Measurements from ENCODE around the gene NFYC.

The NFYC gene

GRCh38 chr1:40792036-40792435 is 100.5 kb downstream of the NFYC start:
- TF ChIP-seq, protein P1, sequence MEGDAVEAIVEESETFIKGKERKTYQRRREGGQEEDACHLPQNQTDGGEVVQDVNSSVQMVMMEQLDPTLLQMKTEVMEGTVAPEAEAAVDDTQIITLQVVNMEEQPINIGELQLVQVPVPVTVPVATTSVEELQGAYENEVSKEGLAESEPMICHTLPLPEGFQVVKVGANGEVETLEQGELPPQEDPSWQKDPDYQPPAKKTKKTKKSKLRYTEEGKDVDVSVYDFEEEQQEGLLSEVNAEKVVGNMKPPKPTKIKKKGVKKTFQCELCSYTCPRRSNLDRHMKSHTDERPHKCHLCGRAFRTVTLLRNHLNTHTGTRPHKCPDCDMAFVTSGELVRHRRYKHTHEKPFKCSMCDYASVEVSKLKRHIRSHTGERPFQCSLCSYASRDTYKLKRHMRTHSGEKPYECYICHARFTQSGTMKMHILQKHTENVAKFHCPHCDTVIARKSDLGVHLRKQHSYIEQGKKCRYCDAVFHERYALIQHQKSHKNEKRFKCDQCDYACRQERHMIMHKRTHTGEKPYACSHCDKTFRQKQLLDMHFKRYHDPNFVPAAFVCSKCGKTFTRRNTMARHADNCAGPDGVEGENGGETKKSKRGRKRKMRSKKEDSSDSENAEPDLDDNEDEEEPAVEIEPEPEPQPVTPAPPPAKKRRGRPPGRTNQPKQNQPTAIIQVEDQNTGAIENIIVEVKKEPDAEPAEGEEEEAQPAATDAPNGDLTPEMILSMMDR (IDR thresholded peaks at IDR 0.05; ENCODE audit: extremely low read depth, insufficient read depth, missing control alignments) = no peak
- DNase-seq (ENCODE audit: low spot score) = no peak
- in situ Hi-C loops (cut with MboI; ENCODE audit: low pct_unique_long_range_greater_than_20kb, low sequenced_read_pairs, unreplicated experiment) = no loop called here

DNA sequence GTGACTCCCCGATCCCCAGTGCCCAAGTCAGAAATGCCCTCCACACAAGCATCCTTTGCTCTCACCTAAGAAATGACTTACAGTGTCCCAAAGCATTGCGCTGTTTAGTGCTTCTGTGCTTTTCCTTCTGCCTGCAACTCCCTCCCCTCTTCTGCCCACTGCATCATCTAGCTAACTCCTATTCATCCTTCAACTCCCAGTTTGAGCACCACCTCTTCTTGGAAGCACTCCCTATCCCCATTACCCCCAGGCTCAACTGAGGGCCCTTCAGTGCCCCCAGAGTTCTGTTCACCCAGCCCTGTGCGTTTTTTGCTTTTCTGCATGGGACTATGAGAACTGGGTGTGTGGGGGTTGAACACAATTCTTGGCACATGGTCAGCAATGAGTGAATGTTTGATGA is 102.1 kb downstream of the NFYC start:
- in situ Hi-C loops (cut with MboI; ENCODE audit: low pct_unique_long_range_greater_than_20kb, low sequenced_read_pairs, unreplicated experiment) = no loop called here
- DNase-seq (ENCODE audit: low spot score) = no peak
- TF ChIP-seq, protein P1 (IDR thresholded peaks at IDR 0.05; ENCODE audit: extremely low read depth, insufficient read depth, missing control alignments) = no peak

- in situ Hi-C loops (cut with MboI; ENCODE audit: low pct_unique_long_range_greater_than_20kb, low sequenced_read_pairs, unreplicated experiment) = no loop called here
- TF ChIP-seq, protein P1 (IDR thresholded peaks at IDR 0.05; ENCODE audit: extremely low read depth, insufficient read depth, missing control alignments) = no peak
- no peak for DNase-seq (ENCODE audit: low spot score)
Observed at GRCh38 chr1:40794048-40794447, 102.5 kb downstream of the NFYC start.

GRCh38 chr1:40794974-40795715 is 103.6 kb downstream of the NFYC start:
- no peak for DNase-seq (ENCODE audit: low spot score)
- TF ChIP-seq, protein P1 (IDR thresholded peaks at IDR 0.05; ENCODE audit: extremely low read depth, insufficient read depth, missing control alignments) = no peak
- in situ Hi-C loops (cut with MboI; ENCODE audit: low pct_unique_long_range_greater_than_20kb, low sequenced_read_pairs, unreplicated experiment) = no loop called here

GRCh38 chr1:40795811-40796586 is 104.5 kb downstream of the NFYC start:
- in situ Hi-C loops (cut with MboI; ENCODE audit: low pct_unique_long_range_greater_than_20kb, low sequenced_read_pairs, unreplicated experiment) = no loop called here
- TF ChIP-seq, protein P1 (IDR thresholded peaks at IDR 0.05; ENCODE audit: extremely low read depth, insufficient read depth, missing control alignments) = no peak
- DNase-seq (ENCODE audit: low spot score) = no peak

GRCh38 chr1:40796939-40797667 is 105.6 kb downstream of the NFYC start:
- in situ Hi-C loops (cut with MboI; ENCODE audit: low pct_unique_long_range_greater_than_20kb, low sequenced_read_pairs, unreplicated experiment) = no loop called here
- DNase-seq (ENCODE audit: low spot score) = no peak
- TF ChIP-seq, protein P1 (IDR thresholded peaks at IDR 0.05; ENCODE audit: extremely low read depth, insufficient read depth, missing control alignments) = no peak

All from GM13977 (cell line).